SK-N-SH (cell line): ENCODE results near the gene CDC25B. TPM values are rescaled to one million over a fixed set of nuclear protein-coding genes. Genes with fewer than 3 reads are reported as not detected.

Experiments
- CTCF ChIA-PET: fragments of 300-600, 350-600 bp; formaldehyde crosslinking; extraction: SDS; loops from one replicate; lab custom pipeline; 2021; lab: Yijun Ruan, JAX
- POLR2A ChIA-PET: fragments of 350-600 bp; sonication (Branson Sonifier 250); formaldehyde crosslinking; extraction: SDS; loops from one replicate; lab custom pipeline; 2020; ENCODE audit warnings: antibody characterized with exemption, inconsistent platforms; lab: Yijun Ruan, JAX
- DNase-seq: peaks from one replicate; pipeline ENCODE4 v3.0.0; 2012
- H2AFZ ChIP-seq: fragments of 200-600 bp; sonication (generic); 2 replicates; pipeline ENCODE4 v1.8.1; 2016; ENCODE audit warnings: antibody characterized with exemption, mild to moderate bottlenecking, low read depth
- H3F3A ChIP-seq: fragments of 200-600 bp; sonication (generic); replicated peaks from 2 replicates; pipeline ENCODE3; 2016; ENCODE audit warnings: antibody characterized with exemption, mild to moderate bottlenecking; ENCODE audit not compliant: insufficient read depth
- H3K27ac ChIP-seq, 2 experiments: fragments of 200-500 bp in 1 of 2; fragments of 200-600 bp in 1 of 2; sonication (Bioruptor generic) in 1 of 2; sonication (generic), shearing (Covaris generic) in 1 of 2; 2 replicates each; pipeline versions ENCODE4 v1.5.1 to v1.6.1; 2014 to 2016; ENCODE audit warnings: low read depth in 2 of 2, inconsistent platforms in 1 of 2, low read length in 1 of 2, mild to moderate bottlenecking in 1 of 2, mixed read lengths in 1 of 2
- H3K27me3 ChIP-seq: fragments of 200-600 bp; sonication (generic), shearing (Covaris generic); 2 replicates; pipeline ENCODE4 v1.6.1; 2016; ENCODE audit warnings: mixed run types; ENCODE audit not compliant: insufficient read depth
- H3K36me3 ChIP-seq, 2 experiments: fragments of 200-500 bp in 1 of 2; fragments of 200-600 bp in 1 of 2; sonication (Bioruptor generic) in 1 of 2; sonication (generic) in 1 of 2; replicated peaks in 1 of 2; 2 replicates each; pipeline versions ENCODE3 to v1.5.1; 2014 to 2016; ENCODE audit warnings: low read length in 1 of 2, mild to moderate bottlenecking in 1 of 2; ENCODE audit not compliant: insufficient read depth in 2 of 2, control insufficient read depth in 1 of 2
- H3K4me1 ChIP-seq, 2 experiments: fragments of 200-500 bp in 1 of 2; fragments of 200-600 bp in 1 of 2; sonication (Bioruptor generic) in 1 of 2; sonication (generic), shearing (Covaris generic) in 1 of 2; 2 replicates each; pipeline versions ENCODE4 v1.5.1 to v1.6.1; 2014 to 2016; ENCODE audit warnings: low read depth in 1 of 2, low read length in 1 of 2, mixed run types in 1 of 2; ENCODE audit not compliant: insufficient read depth in 2 of 2, control insufficient read depth in 1 of 2
- H3K4me2 ChIP-seq: fragments of 200-600 bp; sonication (generic), shearing (Covaris generic); 2 replicates; pipeline ENCODE4 v1.6.1; 2017; ENCODE audit warnings: mixed run types
- H3K4me3 ChIP-seq, 2 experiments: fragments of 200-500 bp in 1 of 2; fragments of 200-600 bp in 1 of 2; sonication (Bioruptor generic) in 1 of 2; sonication (generic), shearing (Covaris generic) in 1 of 2; 2 replicates each; pipeline versions ENCODE4 v1.5.1 to v1.8.1; 2014 to 2016; ENCODE audit warnings: low read depth in 2 of 2, inconsistent platforms in 1 of 2, low read length in 1 of 2, mild to moderate bottlenecking in 1 of 2, mixed read lengths in 1 of 2, moderate library complexity in 1 of 2
- H3K79me2 ChIP-seq: fragments of 200-600 bp; sonication (generic); 2 replicates; pipeline ENCODE4 v1.8.1; 2017; ENCODE audit warnings: mild to moderate bottlenecking; ENCODE audit not compliant: insufficient read depth
- H3K9ac ChIP-seq: fragments of 200-600 bp; sonication (generic); 2 replicates; pipeline ENCODE4 v1.6.1; 2017; ENCODE audit warnings: mixed run types
- H3K9me2 ChIP-seq: fragments of 200-600 bp; sonication (generic); 2 replicates; pipeline ENCODE4 v1.6.1; 2017; ENCODE audit warnings: mixed run types
- H3K9me3 ChIP-seq: fragments of 200-600 bp; sonication (generic); 2 replicates; pipeline ENCODE4 v1.6.1; 2017; ENCODE audit warnings: mixed run types, mild to moderate bottlenecking, moderate library complexity
- H4K20me1 ChIP-seq: fragments of 200-600 bp; sonication (generic); 2 replicates; pipeline ENCODE4 v1.6.1; 2017; ENCODE audit warnings: mild to moderate bottlenecking, mixed run types; ENCODE audit not compliant: insufficient read depth
- CTCF ChIP-seq: fragments of 200-600 bp; sonication (generic); IDR thresholded peaks from 2 replicates; pipeline ENCODE4 v1.6.1; 2017; ENCODE audit warnings: antibody characterized with exemption, mild to moderate bottlenecking, moderate library complexity
- EP300 ChIP-seq, 2 experiments: IDR thresholded peaks; 2 replicates each; pipeline versions ENCODE4 v1.4.0 to v1.6.1; 2012; ENCODE audit warnings: borderline replicate concordance in 1 of 2, low read depth in 1 of 2, low read length in 1 of 2
- EZH2phosphoT487 ChIP-seq: fragments of 200-600 bp; sonication (generic); IDR thresholded peaks from 2 replicates; pipeline ENCODE4 v1.6.1; 2017; ENCODE audit warnings: low read depth, mixed run types, mild to moderate bottlenecking, antibody characterized with exemption, moderate library complexity, borderline replicate concordance
- FOSL2 ChIP-seq: IDR thresholded peaks from 2 replicates; pipeline ENCODE4 v1.4.0; 2012; ENCODE audit warnings: low read depth, mild to moderate bottlenecking, moderate library complexity, borderline replicate concordance
- GABPA ChIP-seq: IDR thresholded peaks from 2 replicates; pipeline ENCODE4 v1.4.0; 2012; ENCODE audit warnings: low read depth, mild to moderate bottlenecking
- MXI1 ChIP-seq: IDR thresholded peaks from 2 replicates; pipeline ENCODE4 v1.6.1; 2012; ENCODE audit warnings: mild to moderate bottlenecking, low read depth, low read length, improper control_type of control experiment
- NRF1 ChIP-seq: IDR thresholded peaks from 2 replicates; pipeline ENCODE4 v1.6.1; 2012; ENCODE audit warnings: low read depth, mild to moderate bottlenecking, low read length
- RAD21 ChIP-seq: IDR thresholded peaks from 2 replicates; pipeline ENCODE4 v1.6.1; 2012; ENCODE audit warnings: mild to moderate bottlenecking, low read length
- REST ChIP-seq: IDR thresholded peaks from 2 replicates; pipeline ENCODE4 v1.6.1; 2012; ENCODE audit warnings: mild to moderate bottlenecking, low read depth, low read length, moderate library complexity
- RFX5 ChIP-seq: IDR thresholded peaks from 2 replicates; pipeline ENCODE4 v1.6.1; 2012; ENCODE audit warnings: mild to moderate bottlenecking, improper control_type of control experiment, low read length
- RXRA ChIP-seq: IDR thresholded peaks from 2 replicates; pipeline ENCODE4 v1.4.0; 2012; ENCODE audit warnings: low read depth, mild to moderate bottlenecking, borderline replicate concordance
- SIN3A ChIP-seq: IDR thresholded peaks from 2 replicates; pipeline ENCODE4 v1.6.1; 2012; ENCODE audit warnings: low read depth, mild to moderate bottlenecking, low read length, moderate library complexity, borderline replicate concordance
- SMC3 ChIP-seq: IDR thresholded peaks from 2 replicates; pipeline ENCODE4 v1.6.1; 2012; ENCODE audit warnings: low read depth, low read length, improper control_type of control experiment
- TCF12 ChIP-seq: IDR thresholded peaks from 2 replicates; pipeline ENCODE4 v1.4.0; 2012
- whole genome bisulfite sequencing: methylation state at CpG from one replicate; pipeline ENCODE4 v1.1.6; 2017; ENCODE audit warnings: low lambda C conversion rate; 5-methylcytosine and 5-hydroxymethylcytosine counted together
- polyA plus RNA-seq, 3 experiments: library from polyadenylated mRNA; depleted of rRNA; stranded (reverse); fragments of >200 nt; gene quantifications; 2 replicates each; pipeline ENCODE4 v1.2.3, GENCODE V29; 2012
- TF ChIP-seq, protein P1 (sequence below): IDR thresholded peaks from 2 replicates; pipeline ENCODE4 v1.4.0; 2012; ENCODE audit warnings: low read depth, borderline replicate concordance

Gene CDC25B
- polyA plus RNA-seq, 1 of the 3 experiments (the other 2 are of a cell fraction), result 56.5 TPM

DNA sequence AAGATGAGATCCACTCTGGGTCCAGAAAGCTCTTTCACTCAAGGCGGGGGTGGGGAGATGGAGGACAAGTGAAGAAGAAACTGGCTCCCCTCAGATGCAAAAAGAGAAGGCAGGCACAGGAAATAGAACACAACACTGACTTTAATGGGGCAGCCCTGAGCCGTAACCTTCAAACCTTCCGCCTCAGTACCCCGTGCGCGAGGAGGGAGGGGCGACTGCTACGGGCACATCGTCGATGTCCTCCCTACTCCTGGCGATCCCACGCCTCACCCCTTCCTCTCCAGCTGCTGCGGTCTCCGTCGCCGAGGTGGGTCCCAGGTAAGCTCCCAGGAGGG, 18.8 kb upstream of the CDC25B start:
- Histone ChIP-seq H3K79me2 (peaks cover 2% of the 10 kb centered on the region; the same call in 1 of the 2 replicates), H2AFZ (peak overlapping the region; percentile 40; the same call in 1 of the 2 replicates), H3K9ac (no peak overlapping the region), H3K27me3 (no peaks in the 10 kb centered on the region), H3K9me3 (no peaks in the 10 kb centered on the region), H3K4me1 (peaks cover 0 to 12% of the 10 kb centered on the region in 2 experiments; a peak in 1 of 4 replicates), H3K4me2 (peak overlapping the region; percentile 8; the same call in 1 of the 2 replicates), H3F3A (peaks cover 9% of the 10 kb centered on the region), H3K9me2 (no peaks in the 10 kb centered on the region), H4K20me1 (peaks cover 8% of the 10 kb centered on the region; the same call in 1 of the 2 replicates), H3K4me3 (peak overlapping the region in 1 of 2 experiments; percentile 42; a peak in 2 of 4 replicates), H3K36me3 (no peaks in the 10 kb centered on the region), H3K27ac (peak overlapping the region in 1 of 2 experiments; percentile 24; a peak in 1 of 4 replicates)
- ChIA-PET POLR2A (interaction anchor here (1.4 to 2.5 kb wide), 3 partner anchors 9 to 43 kb away, joined by 7 to 18 read pairs (median 9); partner anchors contain the start of genes ADISSP and AP5S1), CTCF (interaction anchor here (0.6 to 6.8 kb wide), 10 partner anchors 9 to 214 kb away, joined by 3 to 38 read pairs (median 10); partner anchors contain the start of genes ADISSP, AP5S1 and CENPB)
- no peak for DNase-seq
- 40% methylated on average over 16 of the region's 16 CpGs for WGBS
- TF ChIP-seq SMC3 (no peak), RFX5 (no peak), TCF12 (no peak), SIN3A (no peak), EZH2phosphoT487 (no peak), GABPA (no peak), EP300 (IDR thresholded peaks at IDR 0.05; ENCODE audit: borderline replicate concordance in 1 of 2, low read depth in 1 of 2, low read length in 1 of 2) (no peak), RXRA (no peak), NRF1 (no peak), REST (no peak), FOSL2 (no peak), CTCF (no peak), RAD21 (no peak), MXI1 (no peak)
- TF ChIP-seq, protein P1, sequence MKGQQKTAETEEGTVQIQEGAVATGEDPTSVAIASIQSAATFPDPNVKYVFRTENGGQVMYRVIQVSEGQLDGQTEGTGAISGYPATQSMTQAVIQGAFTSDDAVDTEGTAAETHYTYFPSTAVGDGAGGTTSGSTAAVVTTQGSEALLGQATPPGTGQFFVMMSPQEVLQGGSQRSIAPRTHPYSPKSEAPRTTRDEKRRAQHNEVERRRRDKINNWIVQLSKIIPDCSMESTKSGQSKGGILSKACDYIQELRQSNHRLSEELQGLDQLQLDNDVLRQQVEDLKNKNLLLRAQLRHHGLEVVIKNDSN, result no peak
